Measurements from ENCODE around the gene ATP10A. TPM values are rescaled to one million over a fixed set of nuclear protein-coding genes. Genes with fewer than 3 reads are reported as not detected.

ATP10A gene
- total RNA-seq, 4 donors from 2014 or later = 14.1 to 44.3 (median 23.1) TPM

DNA sequence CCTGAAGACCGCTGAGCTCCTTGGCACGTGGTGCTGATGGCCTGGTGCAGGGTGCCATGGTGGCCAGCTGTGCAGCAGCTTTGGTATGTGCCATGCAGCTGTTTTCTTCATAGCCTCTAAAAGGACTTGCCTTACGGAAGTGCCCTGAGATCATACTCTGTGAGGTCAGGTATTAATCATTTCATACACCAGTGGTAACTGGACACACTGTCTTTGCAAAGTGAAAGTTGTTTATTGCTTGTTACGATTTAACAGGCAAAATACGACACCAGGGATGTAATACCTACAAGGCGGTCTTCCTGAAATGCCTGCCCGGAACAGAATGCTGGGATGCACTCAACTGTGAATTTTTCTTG lies 184.6 kb downstream of the ATP10A start:
- TF ChIP-seq, protein P1, sequence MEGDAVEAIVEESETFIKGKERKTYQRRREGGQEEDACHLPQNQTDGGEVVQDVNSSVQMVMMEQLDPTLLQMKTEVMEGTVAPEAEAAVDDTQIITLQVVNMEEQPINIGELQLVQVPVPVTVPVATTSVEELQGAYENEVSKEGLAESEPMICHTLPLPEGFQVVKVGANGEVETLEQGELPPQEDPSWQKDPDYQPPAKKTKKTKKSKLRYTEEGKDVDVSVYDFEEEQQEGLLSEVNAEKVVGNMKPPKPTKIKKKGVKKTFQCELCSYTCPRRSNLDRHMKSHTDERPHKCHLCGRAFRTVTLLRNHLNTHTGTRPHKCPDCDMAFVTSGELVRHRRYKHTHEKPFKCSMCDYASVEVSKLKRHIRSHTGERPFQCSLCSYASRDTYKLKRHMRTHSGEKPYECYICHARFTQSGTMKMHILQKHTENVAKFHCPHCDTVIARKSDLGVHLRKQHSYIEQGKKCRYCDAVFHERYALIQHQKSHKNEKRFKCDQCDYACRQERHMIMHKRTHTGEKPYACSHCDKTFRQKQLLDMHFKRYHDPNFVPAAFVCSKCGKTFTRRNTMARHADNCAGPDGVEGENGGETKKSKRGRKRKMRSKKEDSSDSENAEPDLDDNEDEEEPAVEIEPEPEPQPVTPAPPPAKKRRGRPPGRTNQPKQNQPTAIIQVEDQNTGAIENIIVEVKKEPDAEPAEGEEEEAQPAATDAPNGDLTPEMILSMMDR (IDR thresholded peaks at IDR 0.05; ENCODE audit: low read depth) = no peak

GRCh38 chr15:25677719-25678499 lies 185.2 kb downstream of the ATP10A start:
- TF ChIP-seq, protein P1 (IDR thresholded peaks at IDR 0.05; ENCODE audit: low read depth) = no peak

GRCh38 chr15:25676070-25676469 lies 187.1 kb downstream of the ATP10A start:
- TF ChIP-seq, protein P1 (IDR thresholded peaks at IDR 0.05; ENCODE audit: low read depth) = no peak

GRCh38 chr15:25675396-25675795 lies 187.7 kb downstream of the ATP10A start:
- TF ChIP-seq, protein P1 (IDR thresholded peaks at IDR 0.05; ENCODE audit: low read depth) = no peak

- TF ChIP-seq, protein P1 (IDR thresholded peaks at IDR 0.05; ENCODE audit: low read depth) = no peak
Observed at GRCh38 chr15:25674913-25675312, 188.2 kb downstream of the ATP10A start.

DNA sequence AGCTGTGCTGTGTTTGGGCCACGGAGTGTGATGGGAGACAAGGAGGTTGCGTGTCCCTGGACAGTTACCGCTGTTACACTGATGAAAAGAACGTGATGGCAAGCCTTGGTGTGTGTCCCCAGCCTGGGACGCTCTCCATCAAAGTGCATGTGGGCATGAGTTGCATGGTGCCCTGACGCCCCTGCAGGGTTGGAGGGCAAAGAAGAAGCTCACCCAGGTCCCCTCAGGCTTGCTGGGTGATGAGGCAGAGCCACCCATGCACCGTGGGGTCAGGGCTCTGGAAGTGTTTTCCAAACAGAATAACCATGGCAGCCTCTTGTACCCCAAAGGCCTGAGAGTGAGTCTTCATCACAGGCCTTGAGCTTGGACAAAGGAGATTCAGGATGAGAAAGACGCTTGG lies 189.2 kb downstream of the ATP10A start:
- TF ChIP-seq, protein P1 (IDR thresholded peaks at IDR 0.05; ENCODE audit: low read depth) = no peak

DNA sequence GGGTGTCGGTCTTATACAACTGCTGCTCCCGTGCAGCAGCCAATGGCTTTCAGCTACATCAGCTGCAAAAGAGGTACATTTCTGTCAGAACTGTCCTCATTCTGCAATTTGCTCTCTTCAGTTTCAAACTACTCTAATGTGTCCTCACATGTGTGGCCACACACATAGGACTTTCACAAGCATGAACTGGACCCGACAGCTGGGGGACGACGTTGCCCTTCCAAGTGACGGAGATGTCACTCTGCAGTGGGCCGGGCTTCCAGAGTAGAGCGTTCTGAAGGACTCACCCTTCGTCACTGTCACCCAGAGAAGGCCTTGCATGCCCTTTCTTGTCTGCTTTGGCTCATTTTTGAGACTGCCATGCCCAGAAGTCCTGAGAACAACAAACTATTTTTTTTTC lies 189.8 kb downstream of the ATP10A start:
- TF ChIP-seq, protein P1 (IDR thresholded peaks at IDR 0.05; ENCODE audit: low read depth) = no peak
